Testis (tissue), 3 donors: Measurements from ENCODE around the gene MINDY3. TPM values are rescaled to one million over a fixed set of nuclear protein-coding genes. Genes with fewer than 3 reads are reported as not detected.
A peak's percentile ranks its signal among the peaks of the same experiment; 100 is the strongest.

Experiments
- DNase-seq: peaks from one replicate; pipeline ENCODE4 v3.0.0-alpha.2; 2019
- H3K27ac ChIP-seq, 2 donors: fragments of 200-600 bp; sonication (generic); one replicate each; pipeline ENCODE4 v1.5.1; 2019
- H3K27me3 ChIP-seq: fragments of 200-600 bp; sonication (generic); one replicate; pipeline ENCODE4 v1.5.1; 2019
- H3K36me3 ChIP-seq: fragments of 200-600 bp; sonication (generic); one replicate; pipeline ENCODE4 v1.5.1; 2017; ENCODE audit warnings: low read depth; ENCODE audit errors: missing control alignments
- H3K4me1 ChIP-seq: fragments of 200-600 bp; sonication (generic); one replicate; pipeline ENCODE4 v1.5.1; 2019
- H3K4me3 ChIP-seq, 2 donors: fragments of 200-600 bp; sonication (generic); one replicate each; pipeline ENCODE4 v1.5.1; 2017 to 2019
- H3K9me3 ChIP-seq: fragments of 200-600 bp; sonication (generic); one replicate; pipeline ENCODE4 v1.5.1; 2017
- CTCF ChIP-seq, 3 experiments: fragments of 450-650 bp in 2 of 3; fragments of 200-600 bp in 1 of 3; sonication (generic) in 1 of 3; IDR thresholded peaks; one replicate each; pipeline ENCODE4 v1.5.1; 2016 to 2019; ENCODE audit warnings: antibody characterized with exemption in 3 of 3, mild to moderate bottlenecking in 2 of 3, moderate library complexity in 1 of 3
- POLR2A ChIP-seq: fragments of 450-650 bp; IDR thresholded peaks from one replicate; pipeline ENCODE4 v1.6.1; 2017; ENCODE audit warnings: antibody characterized with exemption, mild to moderate bottlenecking, moderate library complexity
- WGBS, 2 donors: methylation state at CpG; one replicate each; pipeline ENCODE4 v1.1.5; 2018; 5-methylcytosine and 5-hydroxymethylcytosine counted together
- intact Hi-C: fragments of 100-400 bp; cut with DNase I; formaldehyde crosslinking; loops from one replicate; pipeline ENCODE4 v1.15.1; 2023; ENCODE audit warnings: low total_unique reads
- polyA plus RNA-seq: library from polyadenylated mRNA; stranded (reverse); fragments of 350-450 nt; fragmentation: Illumina TruSeq; extraction: RNeasy Lipid Tissue Mini Kit (QIAGEN cat#74804); gene quantifications from one replicate; pipeline ENCODE4 v1.2.3, GENCODE V29; 2014; ENCODE audit warnings: low read depth, low replicate concordance; ENCODE audit not compliant: insufficient read depth
- total RNA-seq, 2 donors: library from RNA; depleted of rRNA; stranded (reverse); fragments of >200 nt; gene quantifications; one replicate each; pipeline ENCODE4 v1.2.3, GENCODE V29; 2016

Gene MINDY3
- total and polyA plus RNA-seq, 3 donors from 2014 or later: 33.9 to 39.8 (median 39.6) TPM

- WGBS, 2 donors: 4 to 7% methylated on average over 10 of the region's 10 CpGs
- no peak for DNase-seq
- Histone ChIP-seq H3K4me1 (peaks cover 14% of the 10 kb centered on the region), H3K9me3 (no peaks in the 10 kb centered on the region), H3K36me3 (no peaks in the 10 kb centered on the region), H3K4me3 (peak overlapping the region; percentile 71 to 97), H3K27ac (peak overlapping the region; percentile 48 to 68), H3K27me3 (no peaks in the 10 kb centered on the region)
- no peak for TF ChIP-seq CTCF (IDR thresholded peaks at IDR 0.05)
- TF ChIP-seq POLR2A: no peak
- intact Hi-C loops: no loop called here
These were observed 800 bp downstream of the MINDY3 start for GRCh38 chr10:15859509-15859905.

DNA sequence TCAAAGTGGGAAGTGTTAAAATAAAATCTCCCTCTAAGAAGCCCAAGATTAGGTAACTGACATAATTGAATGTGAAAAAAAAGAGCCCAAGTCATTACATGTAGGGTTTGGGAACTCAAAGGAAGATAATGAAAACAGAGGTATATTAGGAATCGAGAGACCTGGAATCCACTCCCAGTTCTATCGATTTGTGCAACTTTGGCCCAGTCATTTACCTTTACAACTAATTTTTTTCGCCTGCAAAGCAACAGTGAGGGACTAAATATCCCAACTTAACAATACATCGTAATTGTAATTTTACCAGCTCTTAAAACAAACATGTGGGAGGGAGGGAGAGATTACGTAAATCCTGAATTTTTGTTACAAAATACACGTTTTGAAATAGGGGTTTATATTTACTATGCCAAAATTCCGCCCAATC is 1.4 kb downstream of the MINDY3 start:
- no peak for DNase-seq
- peak overlapping the region in 1 of 2 donors; percentile 97 for H3K4me3 ChIP-seq
- H3K9me3 ChIP-seq: no peaks in the 10 kb centered on the region
- H3K4me1 ChIP-seq: peaks cover 14% of the 10 kb centered on the region
- intact Hi-C loops: no loop called here
- TF ChIP-seq POLR2A (no peak), CTCF (IDR thresholded peaks at IDR 0.05) (no peak)
- H3K36me3 ChIP-seq: no peaks in the 10 kb centered on the region
- no peak overlapping the region for H3K27ac ChIP-seq
- WGBS, 2 donors: 49 to 57% methylated on average over 7 of the region's 7 CpGs
- no peaks in the 10 kb centered on the region for H3K27me3 ChIP-seq

DNA sequence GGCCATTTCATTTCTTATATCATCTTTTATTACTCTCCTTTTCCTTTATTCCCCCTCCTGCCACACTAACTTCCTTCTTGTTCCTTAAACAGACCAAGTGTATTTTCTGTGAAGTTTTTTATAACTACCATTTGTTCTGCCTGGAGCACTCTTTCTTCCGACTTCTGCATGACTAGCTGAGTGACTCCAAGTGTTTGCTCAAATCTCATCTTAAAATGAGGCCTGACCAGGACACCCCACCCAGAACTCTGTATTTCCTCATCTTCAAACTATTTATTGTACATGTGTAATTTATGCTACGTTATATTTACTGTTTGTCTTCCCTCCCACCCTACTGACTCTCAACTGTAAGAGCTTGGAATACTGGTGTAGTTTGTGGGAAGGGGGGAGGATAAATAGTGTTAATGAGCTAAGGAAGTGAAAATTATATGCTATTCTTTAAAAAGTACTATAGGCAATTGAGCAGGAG is 3.2 kb downstream of the MINDY3 start:
- 86 to 94% methylated on average over 2 of the region's 2 CpGs for WGBS, 2 donors
- intact Hi-C loops: no loop called here
- no peak overlapping the region for H3K27ac ChIP-seq
- DNase-seq: no peak
- no peak overlapping the region for H3K4me3 ChIP-seq
- H3K27me3 ChIP-seq: no peaks in the 10 kb centered on the region
- no peaks in the 10 kb centered on the region for H3K9me3 ChIP-seq
- peaks cover 14% of the 10 kb centered on the region for H3K4me1 ChIP-seq
- no peak for TF ChIP-seq CTCF (IDR thresholded peaks at IDR 0.05)
- no peaks in the 10 kb centered on the region for H3K36me3 ChIP-seq

- no peak for DNase-seq
- H3K4me1 ChIP-seq: peaks cover 14% of the 10 kb centered on the region
- no peak overlapping the region for H3K4me3 ChIP-seq
- TF ChIP-seq CTCF (IDR thresholded peaks at IDR 0.05) (no peak), POLR2A (no peak)
- intact Hi-C loops: no loop called here
- no peaks in the 10 kb centered on the region for H3K27me3 ChIP-seq
- no peaks in the 10 kb centered on the region for H3K36me3 ChIP-seq
- WGBS, 2 donors: 87 to 89% methylated on average over 4 of the region's 4 CpGs
- no peak overlapping the region for H3K27ac ChIP-seq
- H3K9me3 ChIP-seq: no peaks in the 10 kb centered on the region
These were observed 3.8 kb downstream of the MINDY3 start for GRCh38 chr10:15856328-15857015.

- whole genome bisulfite sequencing, 2 donors: 73 to 89% methylated on average over 4 of the region's 4 CpGs
- peaks cover 9% of the 10 kb centered on the region for H3K4me1 ChIP-seq
- no peaks in the 10 kb centered on the region for H3K27me3 ChIP-seq
- TF ChIP-seq CTCF (IDR thresholded peaks at IDR 0.05) (no peak), POLR2A (no peak)
- intact Hi-C loops: no loop called here
- DNase-seq: no peak
- H3K27ac ChIP-seq: no peak overlapping the region
- no peaks in the 10 kb centered on the region for H3K9me3 ChIP-seq
- H3K4me3 ChIP-seq: no peak overlapping the region
- no peaks in the 10 kb centered on the region for H3K36me3 ChIP-seq
These were observed 6.5 kb downstream of the MINDY3 start for GRCh38 chr10:15853800-15854199.
